Keratinocyte (primary cell): ENCODE data around the gene MAPK1IP1L.

Experiments
- EZH2 ChIP-seq: IDR thresholded peaks from one replicate; pipeline ENCODE4 v1.6.1; 2012; ENCODE audit warnings: inconsistent platforms, mild to moderate bottlenecking, low read length, moderate library complexity
- TF ChIP-seq, protein P1 (sequence below), 3 experiments: IDR thresholded peaks in 1 of 3; conservative IDR thresholded peaks in 1 of 3; optimal IDR thresholded peaks in 1 of 3; 2 replicates in 2 of 3; 3 replicates in 1 of 3; pipeline versions ENCODE3 to v1.5.1; 2011; ENCODE audit warnings: low read length in 3 of 3, mild to moderate bottlenecking in 3 of 3, moderate library complexity in 2 of 3, control low read depth in 1 of 3, inconsistent platforms in 1 of 3; ENCODE audit not compliant: insufficient read depth in 2 of 3; ENCODE audit errors: extremely low read depth in 1 of 3

DNA sequence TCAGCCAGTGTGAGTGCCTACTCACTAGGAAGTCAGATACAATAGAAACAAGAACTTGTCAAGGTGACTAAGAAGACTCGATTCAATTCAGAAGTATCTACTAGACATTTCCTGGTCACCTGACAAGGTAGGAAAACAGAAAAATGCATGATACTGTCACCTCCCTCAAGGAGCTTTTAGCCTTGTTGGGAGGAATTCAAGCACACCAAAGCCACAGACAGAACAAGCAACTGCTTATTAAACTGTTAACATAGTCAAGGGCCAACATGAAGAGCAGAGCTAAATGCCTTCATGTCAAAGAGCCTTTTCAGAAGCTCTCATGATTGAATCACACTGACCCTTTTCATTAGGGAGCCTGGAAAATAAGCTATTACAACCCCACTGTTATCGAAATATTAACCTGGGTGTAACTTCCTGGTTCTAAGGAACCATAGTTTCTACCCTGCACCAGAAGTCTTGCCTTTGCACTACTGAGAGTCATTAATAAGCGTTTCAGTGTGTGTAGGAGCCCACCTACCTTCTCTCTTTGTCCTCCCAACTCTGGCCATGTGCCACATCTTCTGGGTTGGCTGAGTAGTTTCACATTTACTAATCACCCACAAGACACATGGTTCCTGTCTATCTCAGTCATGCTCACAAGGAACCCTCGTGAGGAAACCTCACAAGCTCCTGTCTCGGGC lies 46.6 kb downstream of the MAPK1IP1L start:
- TF ChIP-seq, protein P1, sequence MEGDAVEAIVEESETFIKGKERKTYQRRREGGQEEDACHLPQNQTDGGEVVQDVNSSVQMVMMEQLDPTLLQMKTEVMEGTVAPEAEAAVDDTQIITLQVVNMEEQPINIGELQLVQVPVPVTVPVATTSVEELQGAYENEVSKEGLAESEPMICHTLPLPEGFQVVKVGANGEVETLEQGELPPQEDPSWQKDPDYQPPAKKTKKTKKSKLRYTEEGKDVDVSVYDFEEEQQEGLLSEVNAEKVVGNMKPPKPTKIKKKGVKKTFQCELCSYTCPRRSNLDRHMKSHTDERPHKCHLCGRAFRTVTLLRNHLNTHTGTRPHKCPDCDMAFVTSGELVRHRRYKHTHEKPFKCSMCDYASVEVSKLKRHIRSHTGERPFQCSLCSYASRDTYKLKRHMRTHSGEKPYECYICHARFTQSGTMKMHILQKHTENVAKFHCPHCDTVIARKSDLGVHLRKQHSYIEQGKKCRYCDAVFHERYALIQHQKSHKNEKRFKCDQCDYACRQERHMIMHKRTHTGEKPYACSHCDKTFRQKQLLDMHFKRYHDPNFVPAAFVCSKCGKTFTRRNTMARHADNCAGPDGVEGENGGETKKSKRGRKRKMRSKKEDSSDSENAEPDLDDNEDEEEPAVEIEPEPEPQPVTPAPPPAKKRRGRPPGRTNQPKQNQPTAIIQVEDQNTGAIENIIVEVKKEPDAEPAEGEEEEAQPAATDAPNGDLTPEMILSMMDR (optimal IDR thresholded peaks at IDR 0.05 in 1 of 3, IDR thresholded peaks at IDR 0.05 in 1 of 3, conservative IDR thresholded peaks at IDR 0.05 in 1 of 3; ENCODE audit: extremely low read depth in 1 of 3, insufficient read depth in 2 of 3, low read length in 3 of 3) = no peak
- TF ChIP-seq EZH2 = no peak
